SK-N-SH (cell line): Measurements from ENCODE around the gene IFNL2.

Experiments
- CTCF ChIP-seq: fragments of 200-600 bp; sonication (generic); IDR thresholded peaks from 2 replicates; pipeline ENCODE4 v1.6.1; 2017; ENCODE audit warnings: antibody characterized with exemption, mild to moderate bottlenecking, moderate library complexity
- EP300 ChIP-seq, 2 experiments: IDR thresholded peaks; 2 replicates each; pipeline versions ENCODE4 v1.4.0 to v1.6.1; 2012; ENCODE audit warnings: borderline replicate concordance in 1 of 2, low read depth in 1 of 2, low read length in 1 of 2
- EZH2phosphoT487 ChIP-seq: fragments of 200-600 bp; sonication (generic); IDR thresholded peaks from 2 replicates; pipeline ENCODE4 v1.6.1; 2017; ENCODE audit warnings: low read depth, mixed run types, mild to moderate bottlenecking, antibody characterized with exemption, moderate library complexity, borderline replicate concordance
- FOXM1 ChIP-seq: IDR thresholded peaks from 2 replicates; pipeline ENCODE4 v1.4.0; 2012; ENCODE audit warnings: low read depth, mild to moderate bottlenecking
- NFIC ChIP-seq: IDR thresholded peaks from 2 replicates; pipeline ENCODE4 v1.4.0; 2012; ENCODE audit warnings: borderline replicate concordance
- REST ChIP-seq: IDR thresholded peaks from 2 replicates; pipeline ENCODE4 v1.6.1; 2012; ENCODE audit warnings: mild to moderate bottlenecking, low read depth, low read length, moderate library complexity
- RFX5 ChIP-seq: IDR thresholded peaks from 2 replicates; pipeline ENCODE4 v1.6.1; 2012; ENCODE audit warnings: mild to moderate bottlenecking, improper control_type of control experiment, low read length
- USF2 ChIP-seq: fragments of 150-350 bp; IDR thresholded peaks from 2 replicates; pipeline ENCODE4 v1.6.1; 2017; ENCODE audit warnings: antibody characterized with exemption, low read length, low read depth, borderline replicate concordance

- TF ChIP-seq CTCF (no peak), NFIC (no peak), EP300 (IDR thresholded peaks at IDR 0.05; ENCODE audit: borderline replicate concordance in 1 of 2, low read depth in 1 of 2, low read length in 1 of 2) (no peak), FOXM1 (no peak), USF2 (no peak), EZH2phosphoT487 (no peak), REST (no peak), RFX5 (no peak)
These were observed 28.0 kb downstream of the IFNL2 start, which contains the start of gene IFNL1 for GRCh38 chr19:39296055-39296645.
